HG03097 (cell line): ENCODE data around the gene ANKRD22.

ENCODE experiments used
- ATAC-seq: cut with Tn5 transposase; IDR thresholded peaks from one replicate; pipeline ENCODE4 v1.9.1; 2021; ENCODE audit not compliant: unreplicated experiment, low FRiP score

The ANKRD22 gene

DNA sequence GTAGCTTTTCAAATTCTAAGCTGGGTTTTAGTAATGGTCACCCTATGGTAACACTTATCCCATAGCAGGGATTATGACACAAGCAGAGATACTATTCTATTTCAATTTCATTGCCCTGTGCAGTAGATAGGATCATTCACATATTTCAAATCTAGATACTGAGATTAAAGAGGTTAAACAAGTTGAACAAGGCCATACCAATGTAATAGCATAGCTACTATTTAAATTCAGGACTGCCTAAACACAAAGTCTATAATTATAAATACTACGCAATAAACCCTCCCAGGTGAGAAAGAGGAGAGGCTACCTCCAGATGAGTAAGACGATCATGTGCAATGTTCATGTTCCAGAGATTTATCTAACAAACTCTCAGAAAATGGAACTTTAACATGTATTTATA is 48.0 kb downstream of the ANKRD22 start:
- no peak for ATAC-seq

DNA sequence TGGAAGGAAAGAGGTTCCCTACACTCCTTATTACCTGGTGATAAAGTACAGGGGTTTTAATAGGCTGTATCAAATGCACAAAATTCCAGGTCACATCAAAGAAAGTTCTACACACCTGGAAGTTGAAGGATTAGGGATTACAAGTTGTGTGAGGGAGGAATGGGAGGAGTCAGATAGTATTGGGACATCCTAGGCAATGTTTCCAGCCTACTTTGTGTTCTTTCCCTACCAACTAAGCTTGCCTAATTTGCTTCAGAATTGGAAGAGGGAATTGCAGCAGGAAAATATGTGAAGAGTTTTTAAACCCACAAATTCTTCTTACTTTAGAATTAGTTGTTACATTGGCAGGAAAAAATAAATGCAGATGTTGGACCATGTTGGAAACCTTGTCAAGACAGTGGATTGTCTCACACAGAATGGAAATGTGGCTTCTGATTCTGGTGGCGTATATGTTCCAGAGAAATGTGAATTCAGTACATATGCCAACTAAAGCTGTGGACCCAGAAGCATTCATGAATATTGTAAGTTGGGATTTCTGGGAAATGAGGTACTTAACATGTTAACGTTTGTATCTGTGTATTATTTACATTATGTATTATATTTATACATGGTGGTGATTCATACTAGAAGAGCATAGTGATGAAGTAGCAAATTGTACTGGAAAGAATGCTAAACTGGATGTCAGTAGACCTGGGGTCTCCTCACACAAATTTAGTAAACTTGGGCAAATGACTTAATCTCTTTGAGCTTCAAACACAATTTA is 48.9 kb downstream of the ANKRD22 start, which contains the start of gene LIPM:
LIPM (plus strand) TSS at position 208 of the 763 bp plus-strand sequence; CDS start at position 375, 167 bp downstream.
- no peak for ATAC-seq

DNA sequence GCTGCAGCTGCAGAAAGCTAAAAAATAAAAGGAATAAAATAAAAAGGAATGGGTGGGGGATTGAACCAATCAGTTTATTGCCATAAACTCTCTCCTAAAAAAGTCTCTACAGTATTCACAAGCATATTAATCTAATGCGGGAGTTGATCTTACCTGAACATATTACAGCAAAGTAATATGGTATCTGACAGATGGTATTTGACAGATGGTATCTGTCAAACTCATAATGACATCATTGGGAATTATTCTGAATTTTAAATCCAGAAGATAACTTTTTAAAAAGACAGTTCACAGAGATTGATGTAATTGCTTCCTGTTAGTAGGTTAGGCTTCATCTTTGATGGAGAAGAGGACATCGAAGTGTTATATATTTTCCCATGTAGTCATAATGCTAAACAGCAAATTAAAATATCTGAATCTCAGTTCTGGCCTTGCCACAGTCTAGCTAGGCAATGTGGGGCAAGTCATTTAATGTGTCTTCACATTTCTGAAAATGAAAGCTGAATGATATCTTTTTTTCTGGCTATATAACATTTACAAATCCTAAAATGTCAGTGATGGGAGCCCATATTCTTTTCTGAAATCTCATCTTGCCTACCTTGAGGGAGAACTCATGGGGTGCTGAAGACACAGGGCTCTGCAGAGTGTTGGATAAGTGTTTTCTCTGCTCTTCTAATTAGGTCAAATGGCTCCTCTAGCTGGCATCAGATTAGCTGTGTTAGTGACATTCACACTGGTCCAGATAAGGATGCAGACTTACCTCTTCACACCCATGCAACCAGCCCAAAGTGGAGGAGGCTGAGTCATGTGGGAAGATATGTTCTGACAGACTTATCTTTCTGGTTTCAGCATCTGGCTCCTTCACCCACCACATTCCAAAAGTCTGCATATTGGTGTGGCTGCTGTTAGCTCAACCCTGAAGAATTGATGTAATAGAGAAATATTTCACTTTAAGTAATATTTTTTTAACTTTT is 51.2 kb downstream of the ANKRD22 start:
- no peak for ATAC-seq

DNA sequence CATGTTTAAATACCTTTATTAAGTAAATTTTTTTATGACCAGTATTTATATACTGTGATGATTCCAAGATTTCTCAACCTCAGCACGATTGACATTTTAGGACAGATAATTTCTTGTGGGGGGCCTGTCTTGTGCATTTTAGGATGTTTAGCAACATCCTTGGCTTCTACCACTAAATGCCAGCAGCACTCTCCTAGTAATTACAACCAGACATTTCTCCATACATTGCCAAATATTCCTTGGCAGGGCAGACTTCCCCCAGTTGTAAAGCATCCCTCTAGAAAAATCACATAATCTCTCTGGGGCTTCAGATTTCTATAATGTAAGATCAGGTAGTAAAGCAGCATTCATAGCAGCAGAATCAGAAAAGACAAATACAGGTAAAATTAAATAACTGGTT is 56.9 kb downstream of the ANKRD22 start:
- ATAC-seq = no peak

DNA sequence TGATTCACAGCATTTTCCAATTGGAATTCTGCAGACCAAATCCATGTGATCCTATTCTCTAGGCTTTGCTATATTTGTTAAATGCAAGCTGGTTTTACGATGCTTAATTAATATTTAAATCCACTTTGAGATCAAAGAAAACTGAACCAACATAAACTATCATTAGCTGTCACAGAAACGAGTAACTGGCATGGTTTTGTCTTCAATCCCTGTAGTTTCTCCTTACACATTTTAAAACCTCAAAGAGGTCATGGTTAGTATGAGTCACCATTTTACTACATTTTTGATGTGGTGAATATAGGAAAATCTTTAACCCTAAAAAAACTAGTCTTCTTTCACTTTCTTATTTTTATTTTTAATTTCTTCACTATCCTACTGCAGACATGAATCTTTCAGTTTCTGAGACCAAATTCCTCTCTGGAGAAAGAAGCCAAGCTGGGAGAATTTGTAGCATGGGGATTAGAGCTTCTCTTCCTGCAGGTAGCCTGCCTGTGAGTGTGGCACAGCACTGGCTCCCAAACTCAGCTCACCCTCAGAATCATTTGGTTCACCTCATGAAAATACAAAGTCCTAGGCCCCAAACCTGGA is 57.8 kb downstream of the ANKRD22 start:
- ATAC-seq = no peak

DNA sequence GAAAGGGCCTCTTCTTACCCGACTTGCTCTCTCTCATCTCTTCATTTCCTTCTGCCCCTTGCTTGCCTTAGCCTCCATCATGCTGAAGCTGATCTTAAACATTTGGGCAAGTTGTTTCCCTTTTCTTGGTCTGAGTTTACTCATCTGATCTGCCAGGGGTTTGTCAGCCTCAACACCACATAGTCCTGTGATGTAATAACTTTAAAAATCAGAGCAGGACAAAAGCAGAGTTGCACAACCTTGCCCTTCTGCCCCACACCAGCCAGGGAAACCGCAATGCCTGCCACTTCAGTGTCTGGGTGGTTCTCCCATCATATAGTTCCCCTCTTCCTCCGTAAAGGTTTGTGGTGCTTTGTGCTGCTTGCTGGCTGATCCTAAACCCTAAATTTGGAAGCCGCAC is 59.0 kb downstream of the ANKRD22 start:
- ATAC-seq = no peak

DNA sequence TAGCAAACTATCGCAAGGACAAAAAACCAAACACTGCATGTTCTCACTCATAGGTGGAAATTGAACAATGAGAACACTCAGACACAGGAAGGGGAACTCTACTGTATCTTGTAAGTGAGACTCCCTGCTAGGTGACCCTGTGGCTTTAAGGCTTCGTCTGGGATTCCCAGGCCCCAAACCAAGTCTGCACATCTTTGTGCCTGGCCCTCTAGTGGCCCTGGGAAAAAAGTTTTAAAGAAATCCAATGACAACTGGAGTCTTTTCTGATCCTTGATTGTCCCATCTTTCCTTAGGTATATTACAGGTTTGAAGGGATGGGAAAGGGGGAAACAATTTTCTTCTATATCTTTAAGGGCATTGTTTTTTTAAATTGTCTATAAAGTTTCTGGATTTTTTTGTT is 59.7 kb downstream of the ANKRD22 start:
- no peak for ATAC-seq

DNA sequence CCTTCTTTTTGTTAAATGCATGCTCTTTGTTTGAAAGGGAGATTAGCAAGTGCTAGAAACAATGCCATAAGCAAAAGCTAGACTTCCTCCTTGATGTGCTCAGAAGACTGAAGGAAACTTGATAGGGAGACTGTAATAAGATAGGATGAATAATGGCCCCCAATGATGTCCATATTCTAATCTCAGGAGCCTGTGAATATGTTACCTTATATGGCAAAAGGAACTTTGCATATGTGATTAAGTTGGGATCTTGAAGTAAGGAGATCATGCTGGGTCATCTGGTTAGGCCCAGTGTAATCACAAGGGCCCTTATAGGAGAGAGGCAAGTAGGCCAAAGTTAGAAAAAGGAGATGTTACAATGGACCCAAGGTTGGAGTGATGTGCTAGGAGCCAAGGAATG is 62.7 kb downstream of the ANKRD22 start:
- ATAC-seq = no peak

DNA sequence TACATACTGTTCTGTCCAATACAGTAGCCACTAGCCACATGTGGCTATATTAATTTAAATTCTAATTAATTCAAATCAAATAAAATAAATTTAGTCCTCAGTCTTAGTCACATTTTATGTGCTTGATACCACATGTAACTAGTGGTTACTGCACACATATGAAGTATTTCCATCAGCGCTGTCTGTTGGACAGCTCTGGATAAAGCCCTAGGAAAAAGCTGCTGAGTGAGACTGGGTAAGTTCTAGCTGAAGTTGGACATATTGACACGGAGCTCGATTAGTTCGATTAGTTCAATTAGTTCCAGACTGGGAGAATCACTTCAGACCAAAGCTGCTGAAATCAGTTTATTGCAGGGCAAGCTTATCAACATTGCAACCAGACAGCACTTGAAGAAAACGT is 64.2 kb downstream of the ANKRD22 start:
- no peak for ATAC-seq

DNA sequence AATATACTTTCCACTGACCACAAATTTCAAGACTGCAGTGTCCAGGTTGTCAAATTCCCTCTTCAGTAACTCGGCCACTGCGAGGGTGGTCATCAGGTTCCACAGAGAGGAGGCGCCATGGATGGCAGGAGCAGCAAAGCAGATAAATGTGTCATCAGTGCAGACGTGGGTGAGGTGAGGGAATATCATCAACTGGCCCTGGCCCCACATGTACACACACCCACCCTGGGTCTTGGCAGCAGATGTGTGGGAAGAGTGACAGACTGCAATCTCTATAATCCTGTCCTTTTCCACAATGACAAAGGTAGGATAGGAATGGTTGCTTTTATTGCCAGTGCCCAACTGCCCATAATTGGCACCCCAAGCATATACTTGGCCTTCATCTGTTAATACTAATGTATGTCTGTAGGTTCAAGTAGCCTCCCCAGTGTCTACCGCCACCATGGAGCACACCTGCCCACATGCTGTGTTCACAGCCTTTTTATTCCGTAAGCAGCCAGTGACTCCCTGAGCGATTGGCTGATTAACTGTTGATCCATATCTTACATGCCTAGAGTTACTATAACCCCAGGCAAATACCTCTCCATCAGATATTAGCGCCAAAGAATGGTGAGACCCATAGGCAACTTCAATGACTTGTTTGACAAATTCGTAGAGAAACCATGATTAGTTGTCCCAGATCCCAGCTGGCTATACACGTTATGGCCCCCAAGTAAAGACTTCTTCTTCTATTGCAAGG is 65.4 kb downstream of the ANKRD22 start:
- no peak for ATAC-seq

DNA sequence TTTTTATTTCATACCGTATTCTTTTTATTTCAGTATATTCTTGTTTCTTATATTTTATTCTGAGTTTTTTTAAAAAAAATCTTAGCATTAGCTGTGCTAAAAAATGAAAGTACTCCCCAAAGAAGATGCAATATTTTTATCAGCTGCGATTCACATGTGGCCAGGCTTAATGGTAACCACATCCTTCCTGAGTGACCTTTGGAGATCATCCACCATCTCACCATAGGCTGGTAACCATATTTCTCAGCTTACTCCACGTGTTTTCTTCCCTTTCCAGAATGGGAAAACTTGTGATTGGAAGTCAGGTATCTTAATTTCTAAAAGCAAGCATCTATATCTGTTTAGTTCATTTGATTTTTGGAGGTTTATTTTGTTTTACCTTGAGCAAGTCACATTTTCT is 67.9 kb downstream of the ANKRD22 start:
- no peak for ATAC-seq

DNA sequence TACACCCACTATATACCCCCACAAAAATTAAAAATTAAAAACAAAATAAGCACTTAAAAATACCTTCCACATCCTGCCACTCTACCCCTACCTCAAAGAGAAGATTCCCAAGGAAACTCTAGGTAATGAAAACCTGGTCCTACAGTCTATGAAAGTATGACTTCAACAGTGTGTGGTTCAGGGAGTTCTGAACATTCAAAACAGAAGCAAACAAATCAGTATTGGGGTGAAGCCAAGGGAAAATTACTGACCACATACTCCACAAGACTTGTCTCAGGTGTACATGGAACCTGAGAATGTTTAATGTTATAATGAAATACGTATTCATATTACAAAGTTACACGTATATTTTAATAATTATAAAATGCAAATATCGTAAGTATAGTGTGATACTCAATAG is 69.4 kb downstream of the ANKRD22 start:
- no peak for ATAC-seq

DNA sequence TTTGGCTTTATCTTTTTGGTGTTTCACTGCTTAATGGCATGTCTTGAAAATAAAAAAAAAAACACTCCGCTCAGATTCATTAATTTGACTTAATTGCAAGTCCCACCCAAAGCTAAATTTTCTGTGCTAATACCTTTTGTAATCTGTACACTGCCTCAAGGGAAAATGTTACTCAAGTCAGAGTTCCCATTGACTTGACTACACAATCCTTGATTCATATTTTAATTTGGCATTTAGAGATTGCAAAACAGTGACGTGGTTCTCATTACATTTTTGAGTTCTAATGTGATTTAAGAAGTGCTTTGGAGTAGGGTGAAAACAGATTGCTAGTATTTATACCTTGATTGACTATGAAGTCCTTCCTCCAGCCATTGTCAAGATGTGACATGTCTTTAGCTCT is 70.4 kb downstream of the ANKRD22 start:
- ATAC-seq = no peak
